MM.1S (cell line): ENCODE data around the gene ACTL10.

Source experiments
- DNase-seq: peaks from one replicate; pipeline ENCODE4 v3.0.0-alpha.2; 2015
- H2AFZ ChIP-seq: fragments of 300-600 bp; sonication (generic); 2 replicates; pipeline ENCODE4 v1.6.0; 2016; ENCODE audit warnings: antibody characterized with exemption, low read length
- H3F3A ChIP-seq: fragments of 300-600 bp; sonication (generic); 2 replicates; pipeline ENCODE4 v1.6.1; 2016; ENCODE audit warnings: mild to moderate bottlenecking, antibody characterized with exemption, low read length, moderate library complexity, mixed read lengths; ENCODE audit not compliant: insufficient read depth
- H3K27ac ChIP-seq: fragments of 300-600 bp; sonication (generic); 2 replicates; pipeline ENCODE4 v1.5.1; 2016; ENCODE audit warnings: mild to moderate bottlenecking, low read length
- H3K27me3 ChIP-seq: fragments of 300-600 bp; sonication (generic); replicated peaks from 2 replicates; pipeline ENCODE4 v1.6.0; 2016; ENCODE audit warnings: low read length; ENCODE audit not compliant: insufficient read depth
- H3K36me3 ChIP-seq: fragments of 300-600 bp; sonication (generic); replicated peaks from 2 replicates; pipeline ENCODE4 v1.6.1; 2016; ENCODE audit warnings: mild to moderate bottlenecking, low read length, mixed read lengths; ENCODE audit not compliant: insufficient read depth
- H3K4me1 ChIP-seq: fragments of 300-600 bp; sonication (generic); 2 replicates; pipeline ENCODE4 v1.6.1; 2016; ENCODE audit warnings: low read length, mixed read lengths
- H3K4me2 ChIP-seq: fragments of 300-600 bp; sonication (generic); 2 replicates; pipeline ENCODE4 v1.6.0; 2016; ENCODE audit warnings: low read depth, low read length
- H3K4me3 ChIP-seq: fragments of 300-600 bp; sonication (generic); 2 replicates; pipeline ENCODE4 v1.5.1; 2016; ENCODE audit warnings: low read length, mixed read lengths
- H3K79me2 ChIP-seq: fragments of 300-600 bp; sonication (generic); 2 replicates; pipeline ENCODE4 v1.6.1; 2016; ENCODE audit warnings: mixed run types, low read length, mixed read lengths
- H3K9ac ChIP-seq: fragments of 300-600 bp; sonication (generic); 2 replicates; pipeline ENCODE4 v1.6.1; 2016; ENCODE audit warnings: low read length, mixed read lengths
- H3K9me2 ChIP-seq: fragments of 300-600 bp; sonication (generic); replicated peaks from 2 replicates; pipeline ENCODE4 v1.6.1; 2016; ENCODE audit warnings: mild to moderate bottlenecking, low read length, mixed read lengths; ENCODE audit not compliant: insufficient read depth
- H3K9me3 ChIP-seq: fragments of 300-600 bp; sonication (generic); replicated peaks from 2 replicates; pipeline ENCODE4 v1.6.1; 2016; ENCODE audit warnings: mild to moderate bottlenecking, low read length, mixed read lengths; ENCODE audit not compliant: insufficient read depth
- H4K20me1 ChIP-seq: fragments of 300-600 bp; sonication (generic); 2 replicates; pipeline ENCODE4 v1.6.1; 2016; ENCODE audit warnings: mild to moderate bottlenecking, low read length, moderate library complexity, mixed read lengths; ENCODE audit not compliant: insufficient read depth
- CTCF ChIP-seq: fragments of 300-600 bp; sonication (generic); IDR thresholded peaks from 2 replicates; pipeline ENCODE4 v1.5.1; 2016; ENCODE audit warnings: antibody characterized with exemption, low read length, mixed read lengths
- EZH2 ChIP-seq: fragments of 300-600 bp; sonication (generic); optimal IDR thresholded peaks from 2 replicates; pipeline ENCODE3; 2017; ENCODE audit warnings: low read depth, mild to moderate bottlenecking, antibody characterized with exemption, low read length, mixed read lengths
- EZH2phosphoT487 ChIP-seq: fragments of 300-600 bp; sonication (generic); IDR thresholded peaks from 2 replicates; pipeline ENCODE4 v1.6.1; 2018; ENCODE audit warnings: antibody characterized with exemption, low read length

ACTL10 gene

GRCh38 chr20:33670715-33671499 is 4.2 kb downstream of the ACTL10 start:
- no peaks in the 10 kb centered on the region for H3K9me2 ChIP-seq
- H3K27ac ChIP-seq = no peak overlapping the region
- H4K20me1 ChIP-seq = no peaks in the 10 kb centered on the region
- H3K36me3 ChIP-seq = no peaks in the 10 kb centered on the region
- no peak overlapping the region for H3K9ac ChIP-seq
- H3K4me2 ChIP-seq = no peak overlapping the region
- DNase-seq = peak; percentile 3
- peaks cover 30% of the 10 kb centered on the region for H3K79me2 ChIP-seq
- H2AFZ ChIP-seq = no peak overlapping the region
- H3F3A ChIP-seq = peaks cover 26% of the 10 kb centered on the region
- no peak overlapping the region for H3K4me3 ChIP-seq
- H3K27me3 ChIP-seq = no peaks in the 10 kb centered on the region
- H3K4me1 ChIP-seq = peaks cover 28% of the 10 kb centered on the region
- H3K9me3 ChIP-seq = no peaks in the 10 kb centered on the region
- TF ChIP-seq CTCF = no peak

DNA sequence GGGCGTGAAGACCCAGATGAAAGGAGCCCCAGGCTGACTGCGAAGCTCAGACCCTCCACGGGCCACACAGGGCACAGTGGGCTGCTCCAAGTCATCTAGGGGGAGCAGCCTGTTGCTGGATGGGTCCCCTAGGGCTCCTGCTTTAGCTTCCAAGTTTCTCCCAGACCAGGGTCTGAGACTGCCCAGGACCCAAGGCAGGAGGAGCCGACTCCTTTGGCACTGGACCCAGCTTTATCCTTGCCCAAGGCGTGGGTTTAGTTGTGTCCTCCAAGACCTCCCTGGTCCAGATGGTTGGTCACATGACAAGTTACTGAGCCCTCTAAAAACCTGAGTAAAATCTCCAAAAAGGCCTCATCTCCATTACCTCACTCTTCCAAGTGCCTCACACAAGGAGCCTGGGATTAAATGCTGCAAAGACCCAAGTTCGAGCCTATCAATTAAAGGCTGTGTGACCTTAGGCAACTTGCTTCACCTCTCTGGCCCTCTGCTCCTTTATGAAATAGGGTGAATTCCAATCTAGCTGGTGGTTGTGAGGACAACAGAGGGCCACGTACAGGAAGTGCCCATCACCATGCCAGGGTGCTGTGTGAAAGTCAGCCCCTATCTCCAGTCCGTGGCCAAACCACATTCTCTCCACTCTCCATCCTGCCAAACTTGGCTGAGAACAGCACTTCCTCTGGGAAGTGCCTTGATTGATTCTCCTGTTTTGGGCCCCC is 5.0 kb downstream of the ACTL10 start:
- no peaks in the 10 kb centered on the region for H3K9me3 ChIP-seq
- H3K9me2 ChIP-seq = no peaks in the 10 kb centered on the region
- no peak overlapping the region for H2AFZ ChIP-seq
- H3F3A ChIP-seq = peaks cover 25% of the 10 kb centered on the region
- TF ChIP-seq EZH2 = no peak
- TF ChIP-seq EZH2phosphoT487 = no peak
- no peak for TF ChIP-seq CTCF
- H3K4me2 ChIP-seq = no peak overlapping the region
- no peak overlapping the region for H3K4me3 ChIP-seq
- no peak overlapping the region for H3K27ac ChIP-seq
- H3K79me2 ChIP-seq = peaks cover 30% of the 10 kb centered on the region
- no peaks in the 10 kb centered on the region for H3K27me3 ChIP-seq
- no peaks in the 10 kb centered on the region for H4K20me1 ChIP-seq
- peaks cover 22% of the 10 kb centered on the region for H3K4me1 ChIP-seq
- DNase-seq = peak; percentile 5
- no peak overlapping the region for H3K9ac ChIP-seq
- no peaks in the 10 kb centered on the region for H3K36me3 ChIP-seq

GRCh38 chr20:33672426-33673113 is 5.8 kb downstream of the ACTL10 start:
- no peaks in the 10 kb centered on the region for H3K36me3 ChIP-seq
- no peaks in the 10 kb centered on the region for H4K20me1 ChIP-seq
- H3K27ac ChIP-seq = no peak overlapping the region
- peak overlapping the region; percentile 73; the same call in 1 of the 2 replicates for H3K9ac ChIP-seq
- H3K4me1 ChIP-seq = peaks cover 22% of the 10 kb centered on the region
- no peaks in the 10 kb centered on the region for H3K27me3 ChIP-seq
- H3K4me3 ChIP-seq = peak overlapping the region; percentile 91
- H3K4me2 ChIP-seq = peak overlapping the region; percentile 99; the same call in 1 of the 2 replicates
- H3F3A ChIP-seq = peaks cover 17% of the 10 kb centered on the region; the same call in 1 of the 2 replicates
- no peaks in the 10 kb centered on the region for H3K9me3 ChIP-seq
- peaks cover 30% of the 10 kb centered on the region for H3K79me2 ChIP-seq
- no peak overlapping the region for H2AFZ ChIP-seq
- H3K9me2 ChIP-seq = no peaks in the 10 kb centered on the region
- DNase-seq = peak; percentile 5
- TF ChIP-seq EZH2 (no peak), CTCF (no peak), EZH2phosphoT487 (no peak)
